Midbrain (tissue), 1 donor: ENCODE measurements around the gene AMT.
"Not testable (repeated sequence)": the region's sequence is repeated elsewhere in the genome, so short reads cannot be mapped to it uniquely, and the experiment has no call there.

ENCODE experiments used
- DNase-seq: peaks from one replicate; lab custom pipeline; 2025; lab: John Stamatoyannopoulos, UW

The AMT gene

DNA sequence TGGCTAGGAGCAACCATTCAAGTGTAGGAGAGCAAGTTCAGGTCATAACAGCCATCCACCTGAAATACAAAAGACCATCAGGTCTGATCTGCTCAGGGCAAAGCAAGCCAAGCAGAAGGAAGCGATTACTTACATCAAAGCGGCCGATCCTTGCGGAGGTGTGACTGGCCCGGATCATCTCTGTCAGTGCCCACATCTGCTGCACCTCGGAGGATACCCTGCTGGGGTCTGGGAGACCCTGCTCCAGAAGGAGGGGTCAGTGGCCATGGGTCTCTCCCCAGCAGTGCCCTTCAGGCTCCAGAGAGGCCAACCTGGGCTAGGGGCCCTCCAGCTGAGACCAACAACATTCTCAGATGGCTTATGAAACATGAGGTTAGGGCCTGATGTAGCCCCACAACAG is 2.5 kb upstream of the AMT start:
- DNase-seq = no peak

DNA sequence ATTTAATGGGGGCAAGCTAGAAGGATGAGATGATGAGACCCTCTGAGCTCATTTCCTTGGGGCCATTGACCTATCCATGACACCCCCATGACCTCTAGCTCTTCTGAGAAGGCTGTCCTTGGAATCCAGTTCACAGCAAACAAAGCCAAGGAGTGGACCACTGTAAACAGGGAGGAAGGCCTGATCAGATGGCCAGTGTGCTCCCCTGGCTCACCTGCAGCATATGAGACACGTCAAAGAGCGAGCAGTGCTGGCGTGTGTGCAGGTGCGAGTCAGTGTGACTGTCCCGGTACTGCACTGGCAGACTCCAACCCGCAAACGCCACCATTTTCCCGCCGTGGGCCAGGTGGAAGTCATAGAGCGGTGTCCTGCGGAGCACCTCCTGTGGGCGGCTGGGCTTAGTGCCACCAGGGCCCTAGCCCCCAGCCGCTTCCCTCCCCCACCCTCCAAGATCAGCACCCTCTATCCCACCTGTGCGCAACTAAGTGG is 339 bp downstream of the AMT start:
- no peak for DNase-seq

DNA sequence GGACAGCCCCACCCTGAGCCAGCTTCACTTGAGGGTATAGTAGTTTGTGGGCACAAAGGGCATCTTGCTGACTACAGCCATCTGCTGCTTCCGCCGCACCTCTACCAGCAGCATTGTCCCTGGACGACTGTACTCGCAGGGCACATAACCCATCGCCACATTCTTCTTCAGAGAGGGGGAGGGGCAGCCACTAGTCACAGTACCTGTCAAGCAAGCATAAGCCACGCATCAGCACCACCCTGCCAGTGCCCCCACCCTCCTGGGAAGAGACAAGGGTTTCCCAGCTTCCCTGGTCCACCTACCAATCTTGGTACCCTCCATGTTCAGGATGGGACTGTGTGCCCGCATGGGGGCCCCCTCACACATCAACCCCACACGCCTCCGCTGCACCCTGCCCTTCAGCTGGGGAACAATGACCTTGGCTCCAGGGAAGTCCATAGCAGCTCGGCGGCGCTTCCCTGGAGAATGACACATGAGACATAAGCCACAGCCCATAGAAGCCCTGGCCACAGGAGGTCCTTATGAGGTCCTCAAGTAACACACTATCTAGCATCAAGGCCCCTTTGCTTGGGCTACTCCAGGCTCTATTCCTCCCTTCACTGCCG is 4.7 kb downstream of the AMT start:
- DNase-seq = no peak

DNA sequence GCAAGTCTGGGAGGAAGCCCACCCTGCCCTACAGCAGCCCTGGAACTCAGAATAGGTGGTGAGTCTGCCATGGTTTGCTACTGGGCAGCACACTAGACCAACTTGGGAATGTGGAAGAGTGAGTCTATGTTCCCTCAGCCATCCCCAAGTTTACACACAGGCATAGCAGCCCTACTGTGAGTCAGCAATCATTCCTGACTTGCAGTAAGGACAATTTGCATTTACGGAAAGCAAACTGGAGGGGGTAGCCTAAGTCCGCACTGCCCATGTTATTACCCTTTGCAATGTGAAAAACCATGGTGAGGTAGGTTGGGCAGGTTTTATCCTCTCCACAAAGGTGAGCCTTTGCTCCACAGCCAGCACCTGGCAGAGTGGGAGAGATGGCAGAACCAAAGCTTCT is 5.4 kb downstream of the AMT start:
- DNase-seq = no peak

DNA sequence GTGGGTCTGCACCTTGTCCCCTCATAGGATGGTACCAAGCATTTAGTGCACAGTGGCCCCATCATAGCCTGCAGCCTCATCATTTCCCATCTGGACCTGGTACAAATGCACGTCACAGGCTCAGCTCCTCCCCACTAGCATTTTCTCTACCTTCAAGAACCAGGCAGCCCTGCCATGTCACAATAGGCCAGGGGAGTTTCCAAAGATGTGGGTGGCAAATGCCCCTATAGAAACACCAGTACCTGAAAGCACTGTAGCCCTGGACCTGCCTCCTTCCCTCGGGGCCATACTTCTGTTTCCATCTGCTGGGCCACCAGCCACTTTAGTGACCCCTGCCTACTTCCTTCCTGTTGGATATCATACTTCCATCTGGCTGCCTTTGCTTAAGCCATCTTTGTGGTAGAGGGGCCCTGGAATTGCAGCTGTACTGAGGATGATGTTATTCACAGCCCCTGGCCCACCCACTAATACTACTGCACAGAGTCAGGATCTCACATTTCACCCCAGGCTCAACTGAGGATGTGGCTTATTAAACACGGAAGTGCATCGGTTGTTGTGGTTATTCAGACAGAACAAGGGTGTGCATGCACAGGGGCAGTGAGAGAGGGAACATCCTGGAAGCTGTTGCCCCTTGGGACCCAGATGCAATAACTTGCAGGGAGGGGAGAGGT is 6.2 kb downstream of the AMT start:
- DNase-seq = no peak

DNA sequence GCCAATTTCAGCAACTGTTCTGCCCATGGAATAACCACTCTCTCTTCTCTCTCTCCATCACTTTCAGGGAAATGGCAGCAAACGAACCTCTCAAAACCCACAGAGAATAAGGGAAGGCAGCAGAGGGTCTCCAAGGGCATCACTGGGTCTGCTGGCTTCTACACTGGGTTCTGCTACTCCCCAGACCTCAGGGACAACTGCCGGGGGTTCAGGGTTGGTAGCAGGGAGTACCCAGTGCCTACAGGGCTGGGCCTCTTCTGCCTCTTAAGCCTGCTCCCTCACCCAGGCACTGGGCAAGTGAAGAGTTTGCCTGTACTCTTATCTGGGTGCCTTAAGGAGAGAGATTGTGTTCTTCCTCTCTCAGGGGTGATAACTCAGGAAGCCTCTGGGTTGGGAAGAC is 7.5 kb downstream of the AMT start:
- DNase-seq = no peak

DNA sequence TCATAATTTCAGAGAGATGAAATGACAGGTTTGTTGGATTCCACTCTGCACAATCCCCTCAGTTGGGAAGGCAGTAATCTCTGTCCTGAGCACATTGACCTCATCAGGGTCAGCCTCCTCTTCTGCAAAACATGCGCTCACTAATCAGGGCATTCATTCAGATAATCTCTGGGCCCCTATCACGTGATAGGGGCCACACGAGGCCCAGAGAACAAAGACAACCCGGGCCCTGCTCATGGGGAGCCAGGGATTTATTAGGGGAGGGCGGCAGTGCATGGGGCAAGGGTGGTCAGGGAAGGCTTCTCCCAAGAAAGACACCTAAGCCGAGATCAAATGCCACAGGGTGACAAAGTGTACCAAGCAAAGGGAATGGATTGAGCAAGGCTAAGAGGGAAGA is 8.9 kb downstream of the AMT start:
- DNase-seq = no peak

DNA sequence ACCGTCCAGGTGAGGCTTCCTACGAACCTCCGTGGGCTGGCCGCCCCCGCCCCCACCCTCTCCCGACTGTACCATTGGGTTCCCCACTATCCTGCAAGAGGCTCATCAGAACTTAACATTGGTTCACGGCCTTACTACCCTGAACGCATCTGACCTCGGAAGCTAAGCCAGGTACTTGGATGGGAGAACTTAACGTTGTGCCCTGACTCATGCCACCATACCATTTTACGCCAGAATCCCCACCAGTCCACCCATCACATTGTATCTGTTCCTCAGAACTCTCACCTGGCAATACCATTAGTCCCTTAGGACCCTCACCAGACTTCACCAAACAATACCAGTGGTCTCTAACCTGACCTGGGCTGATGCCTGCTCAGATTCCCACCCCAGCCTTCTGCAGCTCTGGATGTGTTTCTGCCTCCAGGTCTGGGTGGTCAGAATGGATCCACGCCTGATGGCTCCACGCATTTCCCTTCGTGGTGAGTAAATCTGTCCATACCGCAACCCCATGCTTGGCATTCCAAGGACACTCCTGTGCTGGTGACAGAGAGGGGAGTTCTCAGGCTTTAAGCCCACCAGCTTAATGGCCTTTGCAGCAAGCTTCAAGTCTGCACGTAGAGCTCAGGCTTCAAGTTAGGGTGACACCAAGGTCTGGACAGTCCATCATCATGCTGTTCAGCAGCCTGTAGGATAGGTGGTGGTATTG is 9.5 kb downstream of the AMT start:
- no peak for DNase-seq

DNA sequence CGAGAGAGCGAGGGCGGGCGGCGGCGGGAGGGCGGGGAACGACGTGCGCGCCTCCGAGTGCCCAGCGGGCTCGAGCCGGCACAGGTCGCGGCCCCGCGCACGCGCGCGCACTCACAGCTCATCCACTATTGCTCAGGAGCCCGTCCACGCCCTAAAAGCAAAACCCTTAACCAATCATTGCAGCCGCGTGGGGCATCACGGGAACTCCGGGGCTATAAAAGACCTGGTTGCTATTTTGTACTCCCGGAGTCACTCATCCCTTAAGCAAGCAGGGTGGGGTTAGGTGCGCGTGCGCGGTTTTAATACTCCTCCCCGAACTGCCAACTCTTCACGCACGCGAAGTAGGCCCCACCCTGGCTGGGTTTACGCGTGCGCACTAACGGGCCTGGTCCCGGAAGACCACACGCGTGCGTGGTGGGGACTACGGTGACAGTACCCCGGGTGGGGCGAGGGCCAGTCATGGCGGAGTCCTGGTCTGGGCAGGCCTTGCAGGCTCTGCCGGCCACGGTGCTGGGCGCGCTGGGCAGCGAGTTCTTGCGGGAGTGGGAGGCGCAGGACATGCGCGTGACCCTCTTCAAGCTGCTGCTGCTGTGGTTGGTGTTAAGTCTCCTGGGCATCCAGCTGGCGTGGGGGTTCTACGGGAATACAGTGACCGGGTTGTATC is 10.2 kb downstream of the AMT start, which contains the start of the genes RHOA and TCTA:
RHOA (minus strand) TSS at position 9 of the 664 bp plus-strand sequence. CDS start 36,387 bp downstream, outside the sequence.
TCTA (plus strand) TSS at position 456 of the 664 bp plus-strand sequence; CDS start at position 460, 4 bp downstream.
- DNase-seq = peak; percentile 99

DNA sequence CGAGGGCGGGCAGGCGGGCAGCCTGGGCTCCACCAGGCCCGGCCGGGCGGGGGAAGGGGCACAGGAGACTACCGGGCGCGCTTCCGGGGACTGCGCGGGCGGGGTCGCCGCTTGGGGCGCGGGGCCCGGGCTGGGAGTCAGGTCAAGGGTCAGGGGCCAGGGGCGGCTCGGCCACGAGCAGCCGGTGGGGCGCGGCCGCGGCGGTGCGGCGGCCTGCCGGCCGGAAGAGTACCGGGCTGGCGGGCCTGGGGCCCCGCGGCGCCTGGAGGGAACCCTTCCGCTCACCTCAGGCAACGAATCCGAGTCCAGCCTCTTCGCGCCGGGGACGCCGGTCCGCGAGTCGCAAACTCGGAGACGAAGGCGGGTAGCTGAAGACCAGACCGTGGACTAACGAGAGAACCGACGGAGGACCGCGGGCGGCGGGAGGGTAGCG is 10.7 kb downstream of the AMT start:
- DNase-seq = peak; percentile 28

DNA sequence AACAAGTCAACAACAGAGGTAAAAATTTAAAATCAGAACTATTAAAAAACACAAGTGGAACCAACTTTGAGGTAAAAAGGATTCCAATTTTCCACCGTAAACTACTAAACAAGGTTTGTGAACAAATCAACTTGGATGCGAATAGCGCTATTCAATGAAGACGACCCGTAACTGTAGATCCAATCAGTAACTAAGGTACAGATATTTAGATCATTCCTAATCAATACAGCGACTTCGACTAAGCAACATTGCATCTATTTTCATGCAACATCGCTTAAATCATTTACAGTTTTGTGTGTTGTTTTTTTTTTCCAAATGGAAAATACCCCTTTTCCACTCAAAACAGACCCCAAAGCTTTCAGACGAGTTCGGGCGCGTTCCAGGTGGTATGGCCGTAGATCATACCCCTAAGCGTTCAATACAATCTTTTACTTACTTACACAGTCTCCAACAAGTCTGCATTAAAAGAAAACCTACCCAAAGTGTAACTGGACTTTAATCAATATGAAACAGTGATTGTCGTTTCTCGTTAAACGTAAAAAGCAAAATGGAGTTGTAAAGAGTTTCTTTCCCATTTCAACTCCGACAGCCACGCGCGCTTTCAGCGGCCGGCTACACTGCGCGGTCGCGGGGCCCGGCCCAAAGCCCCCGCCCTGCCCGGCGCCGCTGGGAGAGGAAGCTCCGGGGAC is 11.3 kb downstream of the AMT start:
- no peak for DNase-seq

DNA sequence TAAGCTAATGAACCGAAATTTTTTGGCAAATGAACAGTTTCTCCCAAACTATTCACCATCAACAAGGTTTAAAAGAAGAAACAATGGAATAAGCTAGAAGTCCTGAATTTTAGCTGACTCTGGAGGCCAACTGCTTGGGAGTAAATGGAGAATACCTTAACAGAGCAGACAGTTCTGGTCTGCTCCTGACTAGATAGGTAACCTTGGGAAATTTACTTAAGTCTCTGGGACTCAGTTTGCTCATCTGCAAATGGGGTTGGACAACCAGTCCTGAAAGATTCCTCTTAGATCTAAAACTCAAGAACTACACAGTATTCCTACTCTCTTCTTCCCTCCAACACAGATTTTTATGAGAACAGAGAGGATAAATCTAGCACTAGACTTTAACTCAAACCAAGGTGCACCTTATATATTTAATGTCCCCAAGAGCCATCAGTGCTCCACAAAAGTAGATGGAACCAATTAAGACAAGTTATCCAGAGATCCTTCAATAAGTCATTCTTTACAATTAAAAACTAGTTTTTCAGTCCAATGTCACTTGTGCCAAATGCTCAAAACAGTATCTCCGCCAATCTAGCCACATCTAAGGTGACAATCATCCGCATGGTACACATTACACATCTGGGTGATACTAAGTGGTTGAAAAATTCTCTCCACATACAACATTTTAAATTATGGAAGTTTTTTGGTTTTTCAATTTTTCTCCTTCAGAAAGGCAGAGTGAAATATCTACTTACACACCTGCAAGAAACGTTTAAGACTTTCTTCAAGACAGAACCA is 12.0 kb downstream of the AMT start:
- no peak for DNase-seq

DNA sequence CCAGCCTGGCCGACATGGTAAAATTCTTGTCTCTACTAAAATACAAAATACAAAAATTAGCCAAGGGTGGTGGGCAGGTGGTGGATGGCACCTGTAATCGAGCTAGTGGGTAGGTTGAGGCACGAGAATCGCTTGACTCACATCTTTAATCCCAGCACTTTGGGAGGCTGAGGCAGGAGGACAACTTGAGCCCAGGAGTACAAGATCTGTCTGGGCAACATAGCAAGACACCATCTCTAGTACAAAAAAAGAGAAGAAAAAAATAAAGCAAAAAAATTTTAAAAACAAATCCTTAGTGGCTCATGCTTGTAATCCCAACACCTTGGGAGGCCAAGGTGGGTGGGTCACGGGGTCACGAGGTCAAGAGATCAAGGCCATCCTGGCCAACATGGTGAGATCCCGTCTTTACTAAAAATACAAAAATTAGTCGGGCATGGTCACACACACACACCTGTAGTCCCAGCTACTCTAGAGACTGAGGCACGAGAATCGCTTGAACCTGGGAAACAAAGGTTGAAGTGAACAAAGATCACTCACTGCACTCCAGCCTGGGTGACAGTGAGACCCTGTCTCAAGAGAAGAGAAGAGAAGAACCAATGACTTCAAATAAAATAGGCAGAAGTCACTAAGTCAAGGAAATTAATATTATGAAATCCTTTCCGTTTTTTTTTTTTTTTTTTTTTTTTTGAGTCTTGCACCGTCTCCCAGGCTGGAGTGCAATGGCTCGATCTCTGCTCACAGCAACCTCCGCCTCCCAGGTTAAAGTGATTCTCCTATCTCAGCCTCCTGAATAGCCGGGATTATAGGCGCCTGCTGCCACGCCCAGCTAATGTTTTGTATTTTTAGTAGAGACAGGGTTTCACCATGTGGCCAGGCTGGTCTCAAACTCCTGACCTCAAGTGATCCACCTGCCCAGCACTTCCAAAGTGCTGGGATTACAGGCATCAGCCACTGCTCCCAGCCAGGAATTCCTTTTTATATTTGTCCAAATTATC is 15.4 kb downstream of the AMT start:
- DNase-seq = no peak

DNA sequence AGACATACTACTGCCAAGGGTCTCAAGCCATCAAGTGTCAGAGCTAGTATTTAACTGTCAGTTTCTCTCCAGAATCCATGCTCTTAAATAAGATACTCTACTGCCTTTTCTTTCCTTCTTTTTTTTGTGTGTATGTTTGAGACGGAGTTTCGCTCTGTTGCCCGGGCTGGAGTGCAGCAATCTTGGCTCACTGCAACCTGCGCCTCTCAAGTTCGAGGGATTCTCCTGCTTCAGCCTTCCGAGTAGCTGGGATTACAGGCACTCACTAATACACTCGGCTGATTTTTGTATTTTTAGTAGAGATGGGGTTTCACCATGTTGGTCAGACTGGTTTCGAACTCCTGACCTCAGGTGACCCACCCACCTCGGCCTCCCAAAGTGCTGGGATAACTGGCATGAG is 16.7 kb downstream of the AMT start:
- DNase-seq = not testable (repeated sequence)

DNA sequence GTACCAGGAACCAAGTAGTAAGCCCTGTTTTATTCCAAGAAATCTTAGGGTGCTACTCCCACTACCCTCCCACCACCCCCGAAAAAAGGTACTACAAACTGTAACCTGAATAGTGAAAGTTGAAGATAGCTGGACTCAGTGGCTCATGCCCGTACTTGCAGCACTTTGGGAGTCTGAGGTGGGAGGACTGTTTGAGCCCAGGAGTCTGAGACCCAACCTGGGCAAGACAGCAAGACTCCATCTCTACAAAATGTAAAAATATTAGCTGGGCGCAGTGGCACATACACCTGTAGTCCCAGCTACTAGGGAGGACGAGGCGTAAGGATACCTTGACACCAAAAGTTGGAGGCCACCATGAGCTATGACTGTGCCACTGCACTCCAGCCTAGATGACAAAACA is 18.4 kb downstream of the AMT start:
- DNase-seq = no peak

DNA sequence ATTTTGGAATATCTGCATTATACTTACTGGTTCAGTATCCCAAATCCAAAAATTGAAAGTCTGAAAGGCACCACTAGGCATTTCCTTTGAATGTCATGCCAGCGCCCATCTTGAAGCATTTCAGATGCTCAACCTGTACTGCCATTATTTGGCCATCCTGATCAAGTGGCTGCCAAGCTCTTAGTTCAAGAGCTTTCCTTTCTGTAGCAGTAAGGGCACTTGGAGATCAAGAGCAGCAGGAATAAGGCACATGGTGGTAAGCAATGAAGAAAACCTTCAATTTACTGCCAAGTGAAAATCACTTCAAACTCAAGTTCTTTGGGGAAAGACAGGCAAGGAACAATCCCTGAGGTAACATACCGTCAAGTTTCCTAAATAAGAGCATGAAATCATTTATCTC is 20.5 kb downstream of the AMT start:
- DNase-seq = no peak

DNA sequence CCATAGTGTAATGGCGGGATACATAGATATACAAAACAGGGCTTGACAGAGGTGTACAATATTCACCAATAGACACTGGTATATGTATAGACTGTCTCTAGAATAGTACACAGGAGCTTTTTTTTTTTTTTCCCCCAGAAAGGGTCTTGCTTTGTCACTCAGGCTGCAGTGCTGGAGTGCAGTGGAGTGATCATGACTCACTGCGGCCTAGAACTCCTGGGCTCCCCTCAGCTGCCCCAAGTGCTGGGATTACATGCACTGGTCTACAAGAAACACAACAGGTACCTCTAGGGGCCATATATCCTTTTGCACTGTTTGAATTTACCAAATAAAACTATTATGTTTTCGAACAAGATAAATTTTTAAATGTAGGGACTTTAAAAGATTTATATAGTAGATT is 22.8 kb downstream of the AMT start:
- DNase-seq = no peak

DNA sequence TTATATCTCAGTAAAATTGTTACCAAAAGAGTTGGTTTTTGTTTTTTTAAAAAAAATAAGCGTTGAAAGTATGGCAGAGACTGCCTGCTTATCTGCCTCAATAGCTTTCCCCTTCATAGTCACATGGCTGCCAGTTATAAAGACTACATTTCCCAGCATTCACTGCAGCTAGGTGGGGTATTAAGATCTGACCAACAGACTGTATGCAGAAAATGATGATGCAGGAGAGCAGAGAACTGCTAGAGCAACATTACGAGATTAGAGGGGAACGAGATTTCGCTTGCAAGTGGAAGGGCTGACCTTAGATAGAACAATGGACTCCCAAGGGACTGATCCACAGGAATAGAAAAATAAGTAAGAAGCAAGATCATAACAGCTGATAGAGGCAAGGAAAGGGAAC is 24.8 kb downstream of the AMT start:
- DNase-seq = no peak

DNA sequence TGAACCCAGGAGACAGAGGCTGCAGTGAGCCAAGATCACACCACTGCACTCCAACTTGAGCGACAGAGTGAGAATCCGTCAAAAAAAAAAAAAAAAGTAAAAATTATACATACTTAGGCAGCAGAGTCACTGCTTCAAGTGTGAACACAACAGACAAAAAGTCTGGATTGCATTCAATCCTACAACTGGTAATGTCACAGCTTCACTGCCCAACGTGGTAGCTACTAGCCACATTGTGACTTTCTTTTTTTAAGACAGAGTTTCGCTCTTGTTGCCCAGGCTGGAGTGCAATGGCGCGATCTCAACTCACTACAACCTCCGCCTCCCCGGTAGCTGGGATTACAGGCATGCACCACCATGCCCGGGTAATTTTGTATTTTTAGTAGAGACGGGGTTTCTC is 31.0 kb downstream of the AMT start:
- DNase-seq = not testable (repeated sequence)

DNA sequence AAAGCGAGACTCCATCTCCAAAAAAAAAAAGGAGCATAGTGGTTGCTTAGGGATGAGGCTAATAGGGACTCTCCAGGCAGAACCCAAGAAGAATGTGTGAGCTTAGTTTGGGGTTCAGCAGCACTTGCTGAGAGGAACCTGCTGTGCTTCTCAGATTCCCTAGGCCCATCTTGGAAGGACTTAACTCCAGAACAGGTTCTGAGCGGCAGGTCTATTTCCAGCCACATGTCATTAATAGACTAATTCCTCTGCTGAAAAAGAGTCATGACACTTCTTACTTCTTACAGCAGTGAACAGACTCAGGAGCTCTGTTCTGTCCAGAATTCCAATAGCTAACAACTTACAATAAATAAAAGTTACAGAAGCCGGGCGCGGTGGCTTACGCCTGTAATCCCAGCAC is 33.0 kb downstream of the AMT start:
- no peak for DNase-seq
